Left colon (tissue), 2 donors: Measurements from ENCODE around the gene METAP2. TPM values are rescaled to one million over a fixed set of nuclear protein-coding genes. Genes with fewer than 3 reads are reported as not detected.

Experiments used
- ATAC-seq: fragments of 200-7000 bp; cut with Tn5 transposase; one replicate; pipeline ENCODE4 v1.9.1; 2020; ENCODE audit warnings: mild to moderate bottlenecking, moderate library complexity
- DNase-seq, 2 donors: peaks; one replicate each; pipeline ENCODE4 v3.0.0-alpha.2; 2020
- intact Hi-C, 2 donors: fragments of 100-400 bp; cut with DNase I in 1 of 2; cut with micrococcal nuclease in 1 of 2; formaldehyde crosslinking; loops; one replicate each; pipeline versions ENCODE4 v1.11.2 to v1.14.0; 2022; cut with DNase I, micrococcal nuclease
- total RNA-seq, 2 donors: library from RNA; stranded (reverse); fragmentation: NEBNext Ultra II Directional; extraction: Animal tissue kit (Norgen Biotek cat#: 25700); gene quantifications; one replicate each; pipeline ENCODE4 v1.2.1, GENCODE V29; 2021
- donor health status: DM: no; HTN: no; CAD: no.
- donor health status: DM: yes; HTN: yes; CAD: no.

METAP2 gene
- total RNA-seq, 2 donors from 2014 or later = 36.1 to 45.6 TPM

- intact Hi-C loops = no loop called here
- ATAC-seq (no peak), DNase-seq (no peak)
Measured at GRCh38 chr12:95543305-95543704, 69.4 kb downstream of the METAP2 start.

DNA sequence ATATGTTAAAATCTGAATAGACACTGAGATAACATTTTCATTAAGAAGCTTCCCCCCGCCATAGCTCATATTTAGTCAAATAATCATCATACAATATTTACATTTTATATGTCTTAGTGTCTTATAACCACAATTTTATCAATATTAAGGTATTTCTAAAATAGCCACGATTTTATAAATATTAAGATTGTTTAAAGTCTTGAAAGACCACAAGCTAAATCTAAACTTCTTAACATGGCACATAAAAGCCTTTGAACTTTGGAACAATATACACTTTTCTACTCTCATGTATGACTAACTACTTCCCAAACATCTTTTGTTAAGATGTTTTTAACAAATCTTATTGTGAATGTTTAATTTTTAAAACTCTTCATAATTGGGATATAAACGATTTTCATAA, 70.8 kb downstream of the METAP2 start:
- no peak for DNase-seq
- ATAC-seq = no peak
- intact Hi-C loops = no loop called here

DNA sequence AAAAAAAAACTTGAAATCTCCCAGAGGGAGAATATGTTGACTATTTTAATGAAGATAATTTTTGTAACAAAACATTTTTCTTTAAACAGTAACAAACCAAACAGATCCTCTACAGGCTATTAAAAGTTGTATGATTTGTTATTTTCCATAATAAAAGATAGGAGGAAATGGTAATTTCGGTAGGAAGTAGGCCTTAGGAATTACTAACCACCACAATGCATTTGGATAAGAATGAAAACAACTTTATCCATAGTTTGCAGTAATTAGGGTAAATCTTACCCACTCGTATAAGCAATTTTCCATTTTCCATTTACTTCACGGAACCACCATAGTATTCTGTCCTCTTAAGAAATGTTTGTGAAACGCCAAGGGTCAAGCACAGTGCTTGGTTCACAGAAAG, 71.4 kb downstream of the METAP2 start:
- no peak for ATAC-seq
- intact Hi-C loops = no loop called here

GRCh38 chr12:95545731-95546490, 72.0 kb downstream of the METAP2 start:
- ATAC-seq = peak; percentile 28
- intact Hi-C loops = no loop called here
- DNase-seq = no peak

More for the DNA sequence above, 71.4 kb downstream of the METAP2 start:
- no peak for DNase-seq

GRCh38 chr12:95546491-95546813, 72.5 kb downstream of the METAP2 start:
- ATAC-seq = no peak
- DNase-seq = no peak
- intact Hi-C loops = no loop called here

DNA sequence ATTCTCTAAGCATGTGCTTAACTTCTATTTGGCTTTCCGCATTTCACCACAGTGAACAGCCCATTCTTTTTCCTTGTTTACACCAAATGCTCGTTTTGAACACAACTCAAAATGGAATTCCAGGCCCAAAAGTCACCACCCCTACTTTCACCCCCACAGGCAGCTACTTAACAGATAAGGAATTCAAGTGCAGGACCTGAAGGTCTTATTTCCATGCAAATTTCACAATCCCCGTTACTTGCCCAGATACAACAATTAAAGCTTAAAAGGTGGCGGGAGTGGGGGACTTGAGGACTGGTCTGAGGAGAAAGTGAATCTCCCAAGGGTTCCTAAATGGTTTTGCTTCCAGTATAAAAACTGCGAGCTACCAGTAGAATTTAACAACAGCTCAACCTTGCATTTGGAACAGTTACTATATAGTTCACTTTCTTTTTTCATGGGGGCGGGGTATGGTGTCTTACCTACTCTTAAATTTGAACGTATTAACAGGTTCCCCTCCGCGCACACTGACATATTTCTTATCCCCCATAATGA, 73.6 kb downstream of the METAP2 start:
- ATAC-seq (peak; percentile 6), DNase-seq (no peak)
- intact Hi-C loops = no loop called here

DNA sequence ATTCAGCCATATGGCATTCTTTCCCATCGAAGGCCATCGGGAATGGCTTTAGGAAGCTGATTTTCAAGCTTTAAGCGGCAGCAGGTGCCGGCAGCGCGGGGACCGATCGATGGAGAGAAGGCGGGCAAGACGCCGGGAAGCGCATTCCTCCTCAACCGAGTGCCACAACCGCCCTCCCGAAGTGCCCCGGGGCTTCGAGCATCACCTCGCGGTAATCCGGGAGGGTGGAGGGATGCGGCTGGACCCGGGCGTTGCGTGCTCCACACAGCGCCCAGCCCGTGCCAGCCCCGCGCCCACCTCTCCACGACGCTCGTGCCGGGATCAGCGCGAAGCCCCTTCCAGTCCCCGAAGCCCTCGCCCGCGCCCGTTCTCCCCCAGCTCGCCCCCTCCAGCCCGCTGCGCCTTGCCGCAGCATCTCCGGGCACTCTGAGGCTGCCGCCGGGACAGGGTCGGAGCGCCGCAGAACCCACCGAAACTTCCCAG, 74.1 kb downstream of the METAP2 start:
- intact Hi-C loops = no loop called here
- peak in 1 of 2 donors; percentile 40 for DNase-seq
- ATAC-seq = peak; percentile 35

GRCh38 chr12:95548539-95549391, 74.8 kb downstream of the METAP2 start:
- DNase-seq (peak in 1 of 2 donors; percentile 53), ATAC-seq (peak; percentile 76)
- intact Hi-C loops = no loop called here

DNA sequence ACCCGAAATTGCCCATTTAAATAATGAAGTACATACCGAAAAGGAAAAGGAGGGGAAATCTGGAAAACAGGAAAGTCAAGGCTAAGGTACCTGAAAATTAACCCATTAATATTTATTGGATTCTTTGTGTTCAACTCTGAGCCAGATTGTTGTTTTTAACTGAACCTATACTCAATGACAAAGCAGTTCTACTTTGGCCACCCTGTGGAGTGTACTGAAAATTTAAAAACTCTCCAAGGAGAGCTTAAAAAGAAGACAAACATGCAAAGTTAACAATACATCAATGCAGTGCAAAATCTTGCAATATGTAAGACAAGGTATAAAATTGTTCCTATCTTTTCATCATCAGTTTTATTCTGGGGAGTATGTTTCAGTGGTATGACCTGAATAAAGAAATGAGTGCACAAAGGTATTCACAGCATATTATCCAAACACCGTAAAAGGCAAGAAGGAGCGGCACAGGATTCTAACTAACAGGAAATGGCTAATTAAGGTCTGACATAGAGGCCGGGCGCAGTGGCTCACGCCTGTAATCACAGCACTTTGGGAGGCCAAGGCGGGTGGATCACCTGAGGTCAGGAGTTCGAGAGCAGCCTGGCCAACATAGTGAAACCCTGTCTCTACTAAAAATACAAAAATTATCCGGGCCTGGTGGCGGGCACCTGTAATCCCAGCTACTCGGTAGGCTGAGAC, 75.6 kb downstream of the METAP2 start:
- intact Hi-C loops = no loop called here
- DNase-seq (no peak), ATAC-seq (peak; percentile 61)

DNA sequence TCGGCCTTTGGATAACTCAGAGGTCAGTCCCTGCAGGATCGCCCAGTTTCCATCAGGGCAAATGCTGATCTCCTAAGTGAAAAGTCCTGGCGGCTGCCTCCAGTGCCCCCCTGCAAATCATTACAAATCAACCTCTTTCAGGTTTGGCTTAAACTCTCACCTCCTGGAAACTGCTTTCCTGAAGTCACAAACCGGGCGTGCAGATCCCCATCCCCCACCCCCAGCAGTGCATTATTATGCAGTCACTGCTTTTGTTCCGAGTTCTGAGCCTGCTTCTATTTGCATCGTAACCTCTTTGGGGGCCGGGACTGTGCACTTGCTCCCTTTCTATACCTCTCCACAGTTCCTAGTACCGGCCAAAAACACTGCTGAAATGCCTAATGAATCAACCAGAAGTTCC, 77.4 kb downstream of the METAP2 start, which contains the start of gene USP44:
Gene USP44, minus strand, starts transcription at position 172 of the 400 bp plus-strand sequence. CDS start 17,220 bp downstream, outside the sequence.
- intact Hi-C loops = no loop called here
- ATAC-seq = no peak
- no peak for DNase-seq

DNA sequence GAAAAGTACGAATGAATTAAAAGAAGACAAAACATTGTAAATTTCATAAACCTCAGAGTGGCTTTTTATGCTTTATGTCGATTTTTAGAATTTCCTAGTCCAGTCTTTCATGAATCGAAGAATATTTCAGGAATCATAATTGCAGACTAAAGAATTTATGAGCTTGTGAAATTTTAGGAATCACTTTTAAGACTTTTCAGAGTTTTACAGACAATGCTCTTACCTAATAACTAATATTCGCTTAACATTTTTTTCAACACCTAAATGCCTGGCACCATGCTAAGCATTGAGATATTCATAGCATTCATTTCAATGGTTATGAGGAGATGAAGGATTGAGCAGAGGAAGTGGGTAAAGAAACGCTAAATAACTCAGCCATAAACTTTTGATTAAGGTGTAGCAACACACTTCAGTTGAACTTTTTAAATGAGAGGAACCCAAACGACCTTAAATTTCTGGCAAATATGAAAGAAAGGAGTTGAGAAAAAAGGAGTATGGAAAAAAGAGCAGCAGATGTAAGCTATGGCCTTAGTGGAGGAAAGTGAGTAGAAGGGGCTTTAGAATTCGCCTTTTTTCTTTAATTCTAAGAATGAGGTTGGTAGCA, 78.1 kb downstream of the METAP2 start:
- DNase-seq (no peak), ATAC-seq (no peak)
- intact Hi-C loops = no loop called here

DNA sequence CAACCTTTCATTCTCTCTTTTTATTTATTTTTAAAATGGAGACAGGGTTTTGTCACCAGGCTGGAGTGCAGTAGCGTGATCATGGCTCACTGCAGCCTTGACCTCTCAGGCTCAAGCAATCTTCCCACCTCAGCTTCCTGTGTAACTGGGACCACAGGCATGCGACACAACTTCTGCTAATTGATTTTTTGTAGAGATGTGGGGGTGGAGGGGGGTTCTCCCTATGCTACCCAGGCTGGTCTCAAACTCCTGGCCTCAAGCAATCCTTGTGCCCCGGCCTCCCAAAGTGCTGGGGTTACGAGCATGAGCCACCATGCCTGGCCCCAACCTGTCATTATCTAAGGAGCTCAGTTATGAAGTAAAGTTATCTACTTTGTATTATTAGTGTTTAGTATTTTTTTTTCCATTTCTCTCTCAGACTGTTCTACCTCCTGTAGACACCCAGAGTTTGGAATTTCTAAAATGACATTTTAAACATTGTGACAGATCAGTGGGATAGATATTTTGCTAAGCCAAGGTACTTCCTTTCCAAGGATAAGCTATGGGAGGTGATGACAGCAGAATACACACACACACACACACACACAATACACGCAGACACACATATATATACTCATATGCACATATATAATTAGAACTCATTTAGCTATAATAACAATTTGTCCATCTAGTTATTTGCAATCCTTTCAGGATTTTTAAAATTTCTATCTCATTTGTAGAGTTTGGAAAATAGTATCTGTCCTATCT, 79.4 kb downstream of the METAP2 start:
- DNase-seq (no peak), ATAC-seq (no peak)
- intact Hi-C loops = no loop called here

DNA sequence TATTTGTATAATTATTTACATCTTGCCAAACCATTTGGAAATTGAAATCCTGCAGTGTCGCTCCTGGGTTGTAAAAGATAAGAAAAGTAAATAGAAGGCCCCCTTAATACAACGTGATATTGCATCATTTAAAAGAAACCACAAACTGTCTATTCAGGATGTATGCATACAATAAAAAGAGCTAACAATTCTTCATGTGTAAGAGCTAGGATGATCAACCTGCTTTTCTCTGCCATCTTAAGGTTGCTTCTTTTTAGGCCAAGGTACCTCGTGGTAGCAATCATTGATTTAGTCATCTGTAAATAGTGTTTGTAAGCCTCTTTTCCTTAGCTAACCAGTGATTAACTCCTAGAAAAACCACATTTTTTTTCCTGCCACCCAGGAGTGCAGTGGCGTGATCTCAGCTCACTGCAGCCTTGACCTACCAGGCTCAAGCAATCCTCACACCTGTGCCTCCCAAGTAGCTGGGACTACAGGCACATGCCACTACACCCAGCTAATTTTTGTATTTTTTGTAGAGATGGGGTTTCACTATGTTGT, 80.7 kb downstream of the METAP2 start:
- ATAC-seq (no peak), DNase-seq (no peak)
- intact Hi-C loops = no loop called here

- intact Hi-C loops = no loop called here
- peak; percentile 97 for ATAC-seq
- DNase-seq = no peak
Measured at GRCh38 chr12:95557625-95558024, 83.7 kb downstream of the METAP2 start.
